C4-2B (cell line): Measurements from ENCODE around the gene CSH2.
"Not testable (repeated sequence)": the region's sequence is repeated elsewhere in the genome, so short reads cannot be mapped to it uniquely, and the experiment has no call there.

Experiments used
- H3K27ac ChIP-seq: fragments of 450-650 bp; 2 replicates; pipeline ENCODE4 v1.5.1; 2017
- ZFX ChIP-seq: fragments of 450-650 bp; IDR thresholded peaks from 2 replicates; pipeline ENCODE4 v1.6.1; 2017
- TF ChIP-seq, protein P1 (sequence below): fragments of 450-650 bp; conservative IDR thresholded peaks from 2 replicates; pipeline ENCODE4 v1.5.1; 2017; ENCODE audit warnings: mild to moderate bottlenecking

Gene CSH2

DNA sequence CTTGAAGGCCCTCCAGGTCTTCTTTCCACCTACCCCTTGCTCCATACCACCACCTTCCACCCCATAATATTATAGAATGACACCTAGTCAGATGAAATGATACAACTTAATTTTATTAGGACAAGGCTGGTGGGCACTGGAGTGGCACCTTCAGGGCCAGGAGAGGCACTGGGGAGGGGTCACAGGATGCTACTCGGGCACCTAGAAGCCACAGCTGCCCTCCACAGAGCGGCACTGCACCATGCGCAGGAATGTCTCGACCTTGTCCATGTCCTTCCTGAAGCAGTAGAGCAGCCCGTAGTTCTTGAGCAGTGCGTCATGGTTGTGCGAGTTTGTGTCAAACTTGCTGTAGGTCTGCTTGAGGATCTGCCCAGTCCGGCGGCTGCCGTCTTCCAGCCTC lies 21.3 kb upstream of the CSH2 start:
- H3K27ac ChIP-seq: not testable (repeated sequence)

DNA sequence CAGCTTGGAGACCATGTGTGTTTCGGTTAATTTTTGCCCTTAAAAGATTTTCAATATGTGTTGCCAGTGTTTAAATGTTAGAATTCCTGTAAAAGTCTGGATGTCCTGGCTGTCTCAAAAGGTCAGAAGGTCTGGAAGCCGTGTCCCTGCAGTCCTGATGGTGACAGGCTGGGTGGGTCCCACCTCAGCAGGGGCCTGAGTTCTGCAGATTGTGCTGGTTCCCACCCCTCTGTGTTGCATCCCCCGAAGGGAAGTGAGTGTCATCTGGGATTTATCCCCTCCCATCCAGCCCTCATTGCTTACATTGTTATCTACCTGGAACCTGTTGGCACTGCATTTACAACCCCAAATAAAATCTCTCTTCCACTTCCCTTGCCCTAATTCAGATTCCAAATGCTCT lies 20.5 kb upstream of the CSH2 start:
- not testable (repeated sequence) for H3K27ac ChIP-seq

DNA sequence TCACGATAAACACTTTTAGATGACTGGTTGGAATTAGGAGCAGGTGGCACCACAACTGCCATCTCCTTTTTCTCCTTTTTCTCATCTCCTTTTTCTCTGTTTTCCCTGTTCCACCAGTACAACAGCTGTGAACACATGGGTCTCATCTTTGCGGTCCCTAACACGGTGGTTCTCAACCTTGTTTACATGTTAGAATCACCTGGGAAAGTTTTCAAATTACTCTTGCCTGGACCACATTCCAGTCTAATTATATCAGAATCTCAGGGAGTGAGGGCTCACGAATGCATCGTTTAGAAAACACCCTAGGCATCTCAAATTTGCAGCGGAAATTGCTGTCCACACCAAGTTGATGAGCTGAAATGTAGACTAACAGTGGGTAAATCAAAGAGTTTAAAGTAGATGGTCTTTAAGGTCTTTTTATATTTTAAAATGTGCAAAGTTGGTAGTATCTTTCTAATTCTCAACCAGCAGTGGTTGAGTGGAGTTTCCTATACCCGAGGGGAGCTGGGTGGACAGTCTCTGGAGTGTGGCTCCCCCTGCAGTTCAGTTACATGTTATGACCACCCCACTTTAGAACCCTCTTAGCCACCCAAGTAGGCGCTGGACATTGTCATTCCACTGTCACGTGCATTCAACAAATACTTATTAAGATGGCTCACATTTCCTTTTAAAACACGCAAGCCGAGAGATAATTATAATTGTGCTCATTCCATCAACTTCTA lies 19.0 kb upstream of the CSH2 start:
- not testable (repeated sequence) for H3K27ac ChIP-seq
- TF ChIP-seq, protein P1, sequence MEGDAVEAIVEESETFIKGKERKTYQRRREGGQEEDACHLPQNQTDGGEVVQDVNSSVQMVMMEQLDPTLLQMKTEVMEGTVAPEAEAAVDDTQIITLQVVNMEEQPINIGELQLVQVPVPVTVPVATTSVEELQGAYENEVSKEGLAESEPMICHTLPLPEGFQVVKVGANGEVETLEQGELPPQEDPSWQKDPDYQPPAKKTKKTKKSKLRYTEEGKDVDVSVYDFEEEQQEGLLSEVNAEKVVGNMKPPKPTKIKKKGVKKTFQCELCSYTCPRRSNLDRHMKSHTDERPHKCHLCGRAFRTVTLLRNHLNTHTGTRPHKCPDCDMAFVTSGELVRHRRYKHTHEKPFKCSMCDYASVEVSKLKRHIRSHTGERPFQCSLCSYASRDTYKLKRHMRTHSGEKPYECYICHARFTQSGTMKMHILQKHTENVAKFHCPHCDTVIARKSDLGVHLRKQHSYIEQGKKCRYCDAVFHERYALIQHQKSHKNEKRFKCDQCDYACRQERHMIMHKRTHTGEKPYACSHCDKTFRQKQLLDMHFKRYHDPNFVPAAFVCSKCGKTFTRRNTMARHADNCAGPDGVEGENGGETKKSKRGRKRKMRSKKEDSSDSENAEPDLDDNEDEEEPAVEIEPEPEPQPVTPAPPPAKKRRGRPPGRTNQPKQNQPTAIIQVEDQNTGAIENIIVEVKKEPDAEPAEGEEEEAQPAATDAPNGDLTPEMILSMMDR: peak; percentile 37

DNA sequence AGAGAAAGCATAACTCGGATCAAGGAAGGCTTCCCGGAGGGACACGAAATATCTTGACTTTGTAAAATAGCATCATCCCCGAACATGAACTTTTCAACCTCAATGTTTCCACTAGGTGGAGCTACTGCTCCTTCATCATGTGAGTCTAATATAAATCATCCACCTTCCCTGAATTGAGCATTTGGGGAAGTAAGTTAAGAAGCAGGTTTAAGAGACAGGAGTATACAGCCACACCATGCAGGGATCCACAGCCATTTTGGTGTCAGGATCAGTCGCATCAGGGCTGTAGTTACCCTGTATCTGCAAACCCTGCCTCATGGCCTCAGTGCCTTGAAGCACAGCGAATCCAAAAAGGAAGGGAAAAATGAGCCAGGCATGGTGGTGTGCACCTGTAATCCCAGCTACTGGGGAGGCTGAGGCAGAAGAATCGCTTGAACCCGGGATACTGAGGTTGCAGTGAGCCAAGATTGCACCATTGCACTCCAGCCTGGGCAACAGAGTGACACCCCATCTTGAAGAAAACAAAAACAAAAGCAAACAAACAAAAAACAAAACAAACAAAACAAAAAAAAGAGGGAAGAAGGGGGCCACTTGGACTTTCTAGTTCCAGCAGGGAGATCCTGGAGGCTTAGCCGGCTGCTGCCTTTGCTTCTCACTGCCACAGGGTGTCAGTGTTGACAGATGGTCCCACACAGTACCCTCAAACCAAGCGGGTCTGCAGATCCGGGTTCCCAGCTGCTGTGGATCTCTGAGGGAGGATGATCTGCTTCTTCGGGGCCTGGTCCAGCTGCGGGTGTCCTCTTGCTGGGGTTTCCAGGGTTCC lies 15.8 kb upstream of the CSH2 start:
- TF ChIP-seq, protein P1: peak; percentile 79
- not testable (repeated sequence) for H3K27ac ChIP-seq

DNA sequence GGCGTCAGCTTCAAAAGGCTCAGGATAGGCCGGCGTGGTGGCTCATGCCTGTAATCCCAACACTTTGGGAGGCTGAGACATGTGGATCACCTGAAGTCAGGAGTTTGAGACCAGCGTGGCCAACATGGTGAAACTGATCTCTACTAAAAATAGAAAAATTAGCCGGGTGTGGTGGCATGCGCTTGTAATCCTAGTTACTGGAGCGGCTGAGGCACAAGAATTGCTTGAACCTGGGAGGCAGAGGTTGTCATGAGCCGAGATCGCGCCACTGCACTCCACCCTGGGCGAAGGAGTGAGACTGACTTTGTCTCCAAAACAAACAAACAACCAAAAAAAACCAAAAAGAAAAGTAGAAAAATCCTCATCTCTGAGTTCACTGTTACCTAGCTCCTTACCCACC lies 11.6 kb upstream of the CSH2 start:
- not testable (repeated sequence) for H3K27ac ChIP-seq

DNA sequence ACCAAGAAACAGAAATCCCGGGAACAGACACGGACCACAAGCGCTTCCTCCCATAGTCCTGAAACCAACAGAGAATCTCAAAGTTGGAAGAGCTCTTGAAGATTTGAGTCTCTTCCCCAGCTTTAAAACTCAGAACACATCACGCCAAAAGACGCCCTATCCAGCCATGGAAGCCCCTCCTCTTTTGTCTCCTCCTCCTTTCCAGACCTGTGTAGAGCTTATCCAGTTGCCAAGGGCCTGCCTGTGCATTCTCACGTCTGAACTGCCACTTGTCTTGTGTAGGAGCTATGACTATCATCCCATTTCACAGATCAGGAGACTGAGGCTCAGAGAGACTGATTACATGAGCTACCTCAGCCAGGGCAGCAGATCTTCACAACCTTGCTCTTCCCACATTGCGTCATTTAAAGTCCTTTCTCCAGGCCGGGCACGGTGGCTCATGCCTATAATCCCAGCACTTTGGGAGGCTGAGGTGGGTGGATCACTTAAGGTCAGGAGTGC lies 9.2 kb upstream of the CSH2 start:
- H3K27ac ChIP-seq: not testable (repeated sequence)

DNA sequence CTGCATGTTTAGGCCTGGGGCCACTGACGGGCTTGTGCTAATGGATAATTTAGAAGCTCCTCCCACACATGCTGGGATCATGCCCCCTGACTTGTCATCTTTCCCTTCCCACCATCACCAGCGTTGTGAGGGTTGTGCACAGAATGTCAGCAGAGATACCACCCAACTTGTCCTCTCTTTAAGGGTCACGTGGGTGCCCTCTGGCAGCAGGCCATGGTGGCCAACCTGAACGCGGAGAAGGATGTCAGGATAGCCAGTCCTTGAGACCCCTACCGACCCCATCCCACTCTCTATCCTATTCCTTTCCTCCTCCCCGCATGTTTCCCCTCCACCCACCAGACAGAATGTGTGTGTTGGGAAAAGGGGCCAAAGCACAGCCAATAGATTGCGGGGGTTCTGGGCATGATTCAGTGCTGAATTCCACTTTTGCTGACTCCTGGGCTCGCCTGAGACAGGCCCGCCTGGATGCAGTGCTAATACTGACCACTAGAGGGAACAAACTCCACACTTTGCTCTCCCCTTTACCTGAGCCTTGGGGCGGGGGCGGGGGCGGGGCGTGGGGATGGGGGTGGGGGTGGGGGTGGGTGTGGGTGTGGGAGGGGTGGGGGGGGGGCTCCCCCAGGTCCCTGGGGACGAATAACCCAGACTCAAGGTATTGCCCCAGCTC lies 8.6 kb upstream of the CSH2 start, which contains the start of gene GH2:
Gene GH2, minus strand, starts transcription at position 10 of the 667 bp plus-strand sequence. CDS start 143 bp downstream, outside the sequence.
- no peak within 1 kb of the TSS for H3K27ac ChIP-seq
- TF ChIP-seq ZFX: no peak
- TF ChIP-seq, protein P1: peak; percentile 60

DNA sequence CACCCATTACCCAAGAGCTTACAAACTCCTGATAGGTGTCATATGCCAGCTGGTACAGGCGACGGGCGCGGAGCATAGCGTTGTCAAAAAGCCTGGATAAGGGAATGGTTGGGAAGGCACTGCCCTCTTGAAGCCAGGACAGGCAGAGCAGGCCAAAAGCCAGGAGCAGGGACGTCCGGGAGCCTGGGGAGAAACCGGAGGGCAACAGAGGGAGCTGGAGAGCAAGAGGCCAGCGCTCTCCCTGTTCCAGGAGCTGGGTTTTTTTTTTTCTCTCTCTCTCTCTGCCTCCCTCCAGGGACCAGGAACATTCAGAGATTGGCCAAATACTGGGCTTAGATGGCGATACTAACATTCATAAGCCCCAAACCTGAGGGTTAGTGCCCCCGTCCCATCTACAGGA lies 7.9 kb upstream of the CSH2 start:
- not testable (repeated sequence) for H3K27ac ChIP-seq

DNA sequence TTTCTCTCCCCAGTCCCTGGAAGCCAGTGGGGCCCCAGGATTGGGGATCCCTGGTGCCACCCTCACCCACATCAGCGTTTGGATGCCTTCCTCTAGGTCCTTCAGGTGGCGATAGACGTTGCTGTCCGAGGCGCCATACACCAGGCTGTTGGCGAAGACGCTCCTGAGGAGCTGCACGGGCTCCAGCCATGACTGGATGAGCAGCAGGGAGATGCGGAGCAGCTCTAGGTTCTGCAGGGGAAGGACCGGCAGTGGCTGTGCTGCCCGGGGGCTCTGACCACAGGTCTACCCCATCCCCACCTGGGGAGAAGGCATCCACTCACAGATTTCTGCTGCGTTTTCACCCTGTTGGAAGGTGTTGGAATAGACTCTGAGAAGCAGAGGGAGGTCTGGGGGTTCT lies 7.2 kb upstream of the CSH2 start:
- TF ChIP-seq, protein P1: no peak
- TF ChIP-seq ZFX: no peak
- no peak overlapping the region for H3K27ac ChIP-seq

DNA sequence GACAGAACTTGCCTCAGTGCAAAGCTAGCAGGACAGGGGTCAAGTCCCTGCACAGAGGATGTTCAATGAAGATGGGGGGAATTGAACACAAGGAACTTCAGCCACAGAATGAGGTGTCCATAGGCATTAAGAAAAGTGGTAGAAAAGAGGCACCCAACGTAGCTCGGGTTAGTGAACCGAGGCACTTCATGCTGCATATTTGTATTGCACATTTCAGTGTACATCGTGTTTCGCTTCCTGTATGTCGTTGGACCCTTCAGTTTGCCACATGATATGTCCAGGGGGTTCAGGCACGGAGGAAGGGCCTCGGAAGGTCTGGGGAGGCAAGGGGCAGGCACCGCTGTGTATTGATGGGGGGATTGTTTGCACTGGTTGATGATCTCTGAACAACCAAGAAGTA lies 4.9 kb upstream of the CSH2 start:
- H3K27ac ChIP-seq: not testable (repeated sequence)

DNA sequence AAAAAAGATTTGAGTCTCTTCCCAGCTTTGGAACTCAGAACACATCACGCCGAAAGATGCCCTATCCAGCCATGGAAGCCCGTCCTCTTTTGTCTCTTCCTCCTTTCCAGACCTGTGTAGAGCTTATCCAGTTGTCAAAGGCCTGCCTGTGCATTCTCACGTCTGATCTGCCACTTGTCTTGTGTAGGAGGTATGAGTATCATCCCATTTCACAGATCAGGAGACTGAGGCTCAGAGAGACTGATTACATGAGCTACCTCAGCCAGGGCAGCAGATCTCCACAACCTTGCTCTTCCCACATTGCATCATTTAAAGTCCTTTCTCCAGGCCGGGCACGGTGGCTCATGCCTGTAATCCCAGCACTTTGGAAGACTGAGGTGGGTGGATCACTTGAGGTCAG lies 1.2 kb upstream of the CSH2 start:
- H3K27ac ChIP-seq: not testable (repeated sequence)
